ENCODE data around the gene DYNC1I1.

DNA sequence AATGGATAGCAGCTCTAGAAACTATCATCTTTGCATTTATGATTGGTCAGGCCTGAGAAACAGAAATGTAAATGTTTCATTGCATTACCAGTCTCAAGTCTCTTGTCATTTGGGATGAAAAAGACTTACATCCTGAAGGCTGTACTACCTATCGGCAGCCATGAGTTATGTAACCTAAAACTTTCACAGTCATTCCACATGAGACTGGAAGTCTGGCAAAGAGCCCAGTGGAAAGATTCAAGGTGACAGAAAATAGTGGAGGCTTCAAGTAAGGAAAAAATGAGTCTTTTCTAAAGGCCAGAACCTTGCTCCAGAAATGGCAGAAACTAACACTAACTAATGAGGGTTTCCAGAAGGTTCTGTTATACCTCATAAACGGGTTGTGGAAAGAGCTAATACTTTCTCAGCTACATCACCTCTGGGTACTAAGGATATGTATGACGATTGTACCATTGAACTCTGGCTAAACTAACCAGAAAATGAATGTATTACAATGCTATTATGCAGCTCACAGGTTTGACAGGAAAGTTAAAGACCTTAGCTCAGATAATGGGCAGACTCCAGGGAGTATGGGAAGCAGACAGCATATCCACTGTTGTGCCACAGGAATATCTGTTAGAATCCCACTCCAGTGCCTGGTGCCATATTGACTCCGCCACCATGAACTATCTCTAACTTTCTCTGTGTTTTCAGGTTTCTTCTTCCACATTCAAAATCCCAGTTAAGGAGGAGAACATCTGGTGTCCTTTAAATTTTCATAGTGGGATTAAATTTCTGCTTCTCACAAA, 41.7 kb upstream of the DYNC1I1 start:
- TF ChIP-seq REST (IDR thresholded peaks at IDR 0.05; ENCODE audit: insufficient read depth in 1 of 2, low read depth in 2 of 2, low read length in 2 of 2) (no peak), POLR2AphosphoS5 (IDR thresholded peaks at IDR 0.05; ENCODE audit: low read depth, low read length) (no peak), FOXP2 (optimal IDR thresholded peaks at IDR 0.05; ENCODE audit: borderline replicate concordance, extremely low read depth, extremely low read length, insufficient read depth) (no peak)
